IPS-20b (cell line): ENCODE measurements around the gene ZBTB20.

Source experiments
- H3K27ac ChIP-seq: one replicate; pipeline ENCODE4 v1.5.1; 2013; ENCODE audit warnings: low read length
- H3K27me3 ChIP-seq: 2 replicates; pipeline ENCODE4 v1.6.1; 2013; ENCODE audit warnings: mild to moderate bottlenecking, low read length, inconsistent platforms; ENCODE audit not compliant: insufficient read depth
- H3K36me3 ChIP-seq: 2 replicates; pipeline ENCODE4 v1.6.1; 2013; ENCODE audit warnings: low read depth, mild to moderate bottlenecking, inconsistent platforms, low read length, moderate library complexity; ENCODE audit not compliant: insufficient read depth
- H3K4me1 ChIP-seq: 2 replicates; pipeline ENCODE4 v1.6.1; 2013; ENCODE audit warnings: mild to moderate bottlenecking, control low read depth, inconsistent platforms, low read length, moderate library complexity; ENCODE audit not compliant: insufficient read depth
- H3K4me3 ChIP-seq: 2 replicates; pipeline ENCODE4 v1.5.1; 2013; ENCODE audit warnings: mild to moderate bottlenecking, low read length, inconsistent platforms
- H3K9ac ChIP-seq: 2 replicates; pipeline ENCODE4 v1.6.1; 2013; ENCODE audit warnings: low read depth, mild to moderate bottlenecking, inconsistent platforms, low read length, moderate library complexity
- H3K9me3 ChIP-seq: 2 replicates; pipeline ENCODE4 v1.6.1; 2013; ENCODE audit warnings: mild to moderate bottlenecking, low read depth, low read length, inconsistent platforms; ENCODE audit not compliant: insufficient read depth

Gene ZBTB20

DNA sequence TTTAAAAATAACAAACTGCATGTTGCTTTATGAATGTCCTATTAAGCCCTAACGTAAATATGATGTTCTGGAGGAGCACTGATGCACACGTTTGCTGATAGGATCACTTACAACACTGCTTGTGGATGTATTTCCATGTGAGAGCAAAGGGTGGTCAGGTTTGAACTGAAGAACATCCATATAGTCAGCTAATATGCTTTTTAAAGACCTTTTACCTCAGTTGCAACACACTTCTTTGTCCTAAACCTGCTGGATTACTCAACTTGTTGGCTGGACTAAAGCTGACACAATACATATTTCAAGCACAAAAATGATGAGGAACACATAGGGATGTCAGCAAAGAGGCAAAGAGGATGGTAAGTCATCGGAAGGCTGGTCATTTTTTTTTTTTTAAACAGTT, 666.6 kb downstream of the ZBTB20 start:
- Histone ChIP-seq H3K4me1 (no peaks in the 10 kb centered on the region), H3K9ac (no peak overlapping the region), H3K4me3 (no peak overlapping the region), H3K27me3 (no peaks in the 10 kb centered on the region), H3K36me3 (no peaks in the 10 kb centered on the region), H3K9me3 (no peaks in the 10 kb centered on the region), H3K27ac (no peak overlapping the region)

DNA sequence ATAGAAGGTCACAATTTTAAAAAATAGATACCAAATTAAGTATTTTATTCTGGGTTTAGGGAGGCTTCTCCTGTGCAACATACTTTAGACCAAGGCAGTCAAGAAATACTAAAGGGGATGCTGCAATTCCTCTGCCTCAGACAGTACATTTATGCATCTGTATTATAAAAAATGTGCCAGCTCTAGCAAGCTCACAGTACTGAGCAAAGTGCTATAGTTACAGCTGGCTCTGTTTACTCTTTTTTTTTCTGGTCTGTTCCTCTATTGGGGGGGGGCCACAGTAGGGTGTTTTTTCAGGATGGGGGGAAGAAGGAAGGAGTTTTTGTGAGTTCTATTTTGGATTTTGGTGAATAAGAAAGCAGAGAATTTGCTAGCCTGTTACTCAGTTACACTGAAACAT, 668.3 kb downstream of the ZBTB20 start:
- no peak overlapping the region for H3K27ac ChIP-seq
- no peaks in the 10 kb centered on the region for H3K36me3 ChIP-seq
- no peaks in the 10 kb centered on the region for H3K27me3 ChIP-seq
- H3K9me3 ChIP-seq, result no peaks in the 10 kb centered on the region
- no peak overlapping the region for H3K4me3 ChIP-seq
- no peak overlapping the region for H3K9ac ChIP-seq
- H3K4me1 ChIP-seq, result no peaks in the 10 kb centered on the region

DNA sequence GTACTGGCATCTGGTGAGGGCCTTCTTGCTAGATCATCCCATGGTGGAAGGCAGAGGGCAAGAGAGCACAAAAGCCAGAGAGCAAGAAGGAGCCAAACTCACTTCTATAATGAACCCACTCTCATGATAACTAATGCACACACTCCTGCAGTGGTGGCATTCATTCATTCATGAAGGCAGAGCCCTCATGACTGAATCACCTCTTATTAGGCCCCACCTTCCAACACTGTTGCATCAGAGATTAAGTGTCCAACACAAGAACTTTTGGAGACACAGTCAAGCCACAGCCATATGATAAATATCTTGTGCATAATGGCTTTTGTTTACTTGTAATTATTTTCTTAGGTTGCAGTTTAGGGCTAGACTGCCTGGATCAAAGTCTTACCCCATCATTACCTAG, 670.6 kb downstream of the ZBTB20 start:
- H3K9ac ChIP-seq, result no peak overlapping the region
- H3K4me3 ChIP-seq, result no peak overlapping the region
- no peak overlapping the region for H3K27ac ChIP-seq
- no peaks in the 10 kb centered on the region for H3K4me1 ChIP-seq
- H3K9me3 ChIP-seq, result no peaks in the 10 kb centered on the region
- no peaks in the 10 kb centered on the region for H3K27me3 ChIP-seq
- H3K36me3 ChIP-seq, result no peaks in the 10 kb centered on the region

DNA sequence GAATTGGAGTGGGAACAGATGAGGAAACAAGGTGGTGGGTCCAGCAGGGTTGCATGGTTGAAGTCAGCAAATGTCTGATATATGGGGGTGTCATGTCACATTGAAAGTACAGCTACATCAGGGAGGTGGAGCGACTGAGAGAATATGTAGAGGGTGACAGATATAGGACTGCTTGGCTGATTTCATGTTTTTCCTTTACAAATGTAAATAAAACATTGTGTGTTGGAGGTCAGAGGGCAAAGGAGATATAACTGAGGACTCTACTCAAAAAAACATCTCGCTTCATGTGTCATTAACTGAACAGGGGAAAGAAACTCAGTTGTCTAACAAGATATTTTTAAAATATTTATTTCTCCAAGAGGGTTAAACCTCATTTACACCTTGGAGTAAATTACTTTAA, 675.6 kb downstream of the ZBTB20 start:
- H3K27ac ChIP-seq, result no peak overlapping the region
- no peaks in the 10 kb centered on the region for H3K4me1 ChIP-seq
- no peak overlapping the region for H3K9ac ChIP-seq
- H3K4me3 ChIP-seq, result no peak overlapping the region
- H3K27me3 ChIP-seq, result no peaks in the 10 kb centered on the region
- H3K36me3 ChIP-seq, result no peaks in the 10 kb centered on the region
- H3K9me3 ChIP-seq, result no peaks in the 10 kb centered on the region

DNA sequence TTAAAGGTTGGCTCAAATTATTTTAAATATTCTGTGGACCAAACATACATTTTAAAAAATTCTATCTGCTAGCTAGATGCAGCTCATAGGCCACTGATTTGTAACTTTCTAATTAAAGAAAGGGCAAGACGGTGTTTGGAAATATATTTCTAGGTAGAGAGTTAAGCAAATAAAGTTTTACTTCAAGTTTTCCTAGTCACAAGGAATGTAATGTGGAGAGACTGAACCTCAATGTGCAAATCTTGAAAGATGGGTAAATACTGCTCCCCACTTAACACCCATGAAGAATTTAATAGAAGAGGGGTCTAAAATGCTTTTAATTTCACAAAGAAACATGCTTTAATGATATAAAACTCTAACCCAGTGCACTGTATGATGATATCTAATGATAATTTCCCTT, 678.0 kb downstream of the ZBTB20 start:
- H3K27me3 ChIP-seq, result no peaks in the 10 kb centered on the region
- H3K36me3 ChIP-seq, result no peaks in the 10 kb centered on the region
- H3K9me3 ChIP-seq, result no peaks in the 10 kb centered on the region
- H3K27ac ChIP-seq, result no peak overlapping the region
- H3K4me3 ChIP-seq, result no peak overlapping the region
- H3K4me1 ChIP-seq, result peaks cover 6% of the 10 kb centered on the region; the same call in 1 of the 2 replicates
- H3K9ac ChIP-seq, result no peak overlapping the region

DNA sequence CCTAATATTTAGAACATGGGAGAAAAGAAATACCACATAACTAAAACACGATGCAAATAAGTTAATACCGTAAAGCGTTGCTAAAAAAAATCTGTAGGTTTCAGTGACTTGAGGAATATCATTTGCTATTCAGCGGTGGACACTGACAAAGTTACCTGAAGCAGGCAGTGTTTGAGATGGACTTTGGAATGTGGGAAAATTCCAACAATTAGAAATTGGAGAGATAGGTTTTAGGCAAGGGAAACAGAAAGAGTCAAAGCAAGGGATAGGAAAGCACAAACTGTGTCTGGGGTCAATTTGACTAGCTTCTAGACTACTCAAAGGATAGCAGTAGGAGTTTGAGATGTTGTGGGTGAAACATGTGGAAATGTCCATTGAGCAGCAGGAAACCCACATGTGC, 680.3 kb downstream of the ZBTB20 start:
- Histone ChIP-seq H3K27ac (no peak overlapping the region), H3K4me3 (no peak overlapping the region), H3K4me1 (peaks cover 10% of the 10 kb centered on the region; the same call in 1 of the 2 replicates), H3K36me3 (no peaks in the 10 kb centered on the region), H3K9ac (no peak overlapping the region), H3K27me3 (no peaks in the 10 kb centered on the region), H3K9me3 (no peaks in the 10 kb centered on the region)

DNA sequence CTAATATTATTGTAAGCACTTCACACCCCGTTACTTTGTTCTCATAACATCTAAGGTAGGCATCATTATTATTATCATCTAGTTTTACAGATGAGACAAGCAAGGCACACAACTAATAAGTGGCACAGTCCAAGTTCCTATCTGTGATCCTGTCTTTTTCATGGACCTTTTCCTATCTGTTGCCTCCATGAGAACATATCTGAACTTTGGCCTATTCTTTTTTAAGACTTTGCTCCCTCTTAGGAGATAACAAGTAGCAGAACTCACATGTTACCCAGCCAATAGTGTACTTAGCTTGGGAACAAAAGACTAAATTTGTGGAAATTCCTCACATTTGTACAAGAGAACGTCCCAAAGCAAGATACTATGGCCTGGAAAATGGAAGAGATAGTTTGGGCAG, 680.8 kb downstream of the ZBTB20 start:
- Histone ChIP-seq H3K27ac (no peak overlapping the region), H3K9me3 (no peaks in the 10 kb centered on the region), H3K4me3 (no peak overlapping the region), H3K4me1 (peaks cover 10% of the 10 kb centered on the region; the same call in 1 of the 2 replicates), H3K9ac (no peak overlapping the region), H3K27me3 (no peaks in the 10 kb centered on the region), H3K36me3 (no peaks in the 10 kb centered on the region)

DNA sequence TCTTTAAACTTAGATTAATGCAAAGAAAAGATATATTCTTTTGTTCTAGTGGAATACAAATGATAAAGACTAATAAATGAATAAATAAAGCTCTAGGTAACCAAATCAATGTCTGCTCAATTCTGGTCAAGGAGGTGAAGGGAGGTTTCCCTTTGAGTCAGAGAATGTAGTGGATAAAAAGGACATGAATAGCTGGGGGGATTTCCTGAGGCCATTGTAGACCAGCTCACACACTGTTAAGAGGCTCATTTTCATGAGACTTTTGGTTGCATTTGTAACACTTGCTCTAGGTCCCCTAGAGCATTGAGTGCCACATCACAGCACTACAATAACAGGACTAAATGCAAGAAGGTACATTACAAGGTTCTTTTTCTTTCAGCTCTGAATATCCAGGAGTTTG, 682.5 kb downstream of the ZBTB20 start:
- Histone ChIP-seq H3K4me1 (peaks cover 10% of the 10 kb centered on the region; the same call in 1 of the 2 replicates), H3K36me3 (no peaks in the 10 kb centered on the region), H3K9me3 (no peaks in the 10 kb centered on the region), H3K27me3 (no peaks in the 10 kb centered on the region), H3K4me3 (no peak overlapping the region), H3K27ac (no peak overlapping the region), H3K9ac (no peak overlapping the region)

DNA sequence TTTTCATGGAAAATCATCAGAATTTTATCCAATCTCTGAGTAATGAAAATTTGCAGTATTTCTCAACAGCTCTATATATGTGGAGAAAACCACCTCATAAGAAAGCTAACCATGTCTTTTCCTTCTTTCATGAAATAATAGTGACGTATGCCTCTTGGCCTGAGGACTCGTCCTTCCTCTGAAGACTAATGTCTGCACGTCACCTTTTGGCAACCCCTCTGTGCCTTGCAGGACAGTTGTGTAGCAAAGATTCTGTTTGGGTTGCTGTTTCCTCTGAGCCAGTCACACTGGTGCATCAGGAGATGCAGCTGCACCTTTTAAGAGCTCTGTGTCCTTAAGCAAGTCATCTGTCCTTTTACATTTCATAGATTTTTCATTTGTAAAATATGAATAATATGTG, 684.3 kb downstream of the ZBTB20 start:
- no peaks in the 10 kb centered on the region for H3K27me3 ChIP-seq
- H3K9me3 ChIP-seq, result no peaks in the 10 kb centered on the region
- no peak overlapping the region for H3K27ac ChIP-seq
- H3K4me3 ChIP-seq, result no peak overlapping the region
- peaks cover 10% of the 10 kb centered on the region; the same call in 1 of the 2 replicates for H3K4me1 ChIP-seq
- no peaks in the 10 kb centered on the region for H3K36me3 ChIP-seq
- H3K9ac ChIP-seq, result no peak overlapping the region

DNA sequence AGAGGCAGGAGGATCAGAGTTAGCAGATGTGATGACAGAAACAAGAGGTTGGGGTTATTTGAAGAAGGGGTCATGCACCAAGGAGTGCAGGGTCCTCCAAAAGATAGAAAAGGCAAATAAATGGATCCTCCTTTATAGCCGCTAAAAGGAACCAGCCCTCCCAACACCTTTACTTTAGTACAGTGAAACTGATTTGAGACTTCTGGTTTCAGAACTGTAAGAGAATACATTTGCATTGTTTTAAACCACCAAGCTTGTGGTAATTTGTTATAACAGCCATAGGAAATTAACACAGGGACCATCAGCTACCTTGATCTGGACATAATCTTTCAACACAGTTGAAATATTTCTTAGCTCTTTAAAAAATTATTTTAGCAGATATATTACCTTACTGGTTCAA, 686.6 kb downstream of the ZBTB20 start:
- H3K27ac ChIP-seq, result no peak overlapping the region
- no peaks in the 10 kb centered on the region for H3K36me3 ChIP-seq
- no peaks in the 10 kb centered on the region for H3K9me3 ChIP-seq
- no peaks in the 10 kb centered on the region; the same call in 1 of the 2 replicates for H3K27me3 ChIP-seq
- H3K4me1 ChIP-seq, result peaks cover 13% of the 10 kb centered on the region; the same call in 1 of the 2 replicates
- no peak overlapping the region for H3K4me3 ChIP-seq
- H3K9ac ChIP-seq, result no peak overlapping the region

DNA sequence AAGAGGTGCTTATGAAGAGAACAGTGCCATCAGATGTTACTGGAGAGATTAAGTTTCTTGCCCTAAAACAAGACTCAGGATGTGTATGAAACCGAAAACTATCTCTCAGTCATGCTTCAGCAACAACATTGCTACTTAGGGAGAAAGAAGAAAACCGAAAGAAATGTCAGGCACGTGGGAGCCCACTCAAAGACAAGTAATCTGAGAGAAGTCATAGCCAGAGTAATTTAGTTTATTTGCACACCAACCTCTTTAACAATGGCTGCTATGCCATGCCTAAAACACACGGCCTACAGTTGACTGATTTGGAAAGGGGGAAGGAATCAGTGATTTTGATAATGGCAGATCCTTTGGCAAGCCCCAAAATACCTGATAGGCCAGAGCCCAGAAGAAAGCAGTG, 690.3 kb downstream of the ZBTB20 start:
- H3K27ac ChIP-seq, result no peak overlapping the region
- H3K9me3 ChIP-seq, result no peaks in the 10 kb centered on the region
- H3K36me3 ChIP-seq, result no peaks in the 10 kb centered on the region
- H3K4me1 ChIP-seq, result peaks cover 13% of the 10 kb centered on the region; the same call in 1 of the 2 replicates
- H3K27me3 ChIP-seq, result peaks cover 12% of the 10 kb centered on the region
- no peak overlapping the region for H3K4me3 ChIP-seq
- no peak overlapping the region for H3K9ac ChIP-seq

DNA sequence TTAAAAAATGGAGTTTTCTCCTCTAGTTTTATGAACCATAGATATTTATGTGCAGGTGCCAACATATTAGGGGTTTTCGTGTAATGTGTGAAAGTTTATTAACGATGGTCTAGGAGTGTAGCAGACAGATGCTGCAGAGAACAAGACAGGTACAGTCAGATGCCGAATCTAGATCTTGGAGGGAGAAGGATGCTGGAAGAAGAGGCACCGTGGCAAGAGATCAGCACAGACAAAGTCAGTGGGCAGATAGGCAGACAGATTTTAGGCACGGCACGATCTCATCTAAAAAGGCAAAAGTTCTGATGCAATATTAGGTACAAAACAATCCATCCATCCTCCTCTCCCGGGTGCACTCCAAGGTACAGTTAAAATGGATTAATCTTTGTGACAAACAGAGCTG, 691.7 kb downstream of the ZBTB20 start:
- no peaks in the 10 kb centered on the region for H3K9me3 ChIP-seq
- H3K4me3 ChIP-seq, result peak overlapping the region; percentile 90; the same call in 1 of the 2 replicates
- no peak overlapping the region for H3K9ac ChIP-seq
- H3K27ac ChIP-seq, result no peak overlapping the region
- H3K27me3 ChIP-seq, result peaks cover 12% of the 10 kb centered on the region
- H3K4me1 ChIP-seq, result peaks cover 18% of the 10 kb centered on the region; the same call in 1 of the 2 replicates
- H3K36me3 ChIP-seq, result no peaks in the 10 kb centered on the region
